Esophagus (tissue), 2 donors: ENCODE data around the gene SKP2. TPM values are rescaled to one million over a fixed set of nuclear protein-coding genes. Genes with fewer than 3 reads are reported as not detected.

ENCODE experiments used
- H3K27ac ChIP-seq, 2 donors: one replicate each; pipeline ENCODE4 v1.5.1; 2013; ENCODE audit warnings: low read depth in 2 of 2, mild to moderate bottlenecking in 2 of 2, inconsistent platforms in 1 of 2, low read length in 1 of 2, moderate library complexity in 1 of 2
- H3K27me3 ChIP-seq, 2 donors: one replicate each; pipeline ENCODE4 v1.6.1; 2013; ENCODE audit warnings: low read length in 2 of 2, control low read depth in 1 of 2, mild to moderate bottlenecking in 1 of 2; ENCODE audit not compliant: insufficient read depth in 2 of 2, control insufficient read depth in 1 of 2
- H3K36me3 ChIP-seq, 2 donors: one replicate each; pipeline ENCODE4 v1.6.1; 2013; ENCODE audit warnings: low read length in 1 of 2; ENCODE audit not compliant: control insufficient read depth in 2 of 2, insufficient read depth in 2 of 2
- H3K4me1 ChIP-seq, 2 donors: one replicate each; pipeline ENCODE4 v1.6.1; 2013; ENCODE audit warnings: low read length in 1 of 2; ENCODE audit not compliant: control insufficient read depth in 2 of 2, insufficient read depth in 2 of 2
- H3K4me3 ChIP-seq, 2 donors: one replicate each; pipeline ENCODE4 v1.5.1; 2013; ENCODE audit warnings: low read length in 2 of 2, mild to moderate bottlenecking in 2 of 2, low read depth in 1 of 2, moderate library complexity in 1 of 2
- H3K9me3 ChIP-seq, 2 donors: one replicate each; pipeline ENCODE4 v1.6.1; 2013; ENCODE audit warnings: mild to moderate bottlenecking in 2 of 2, low read depth in 1 of 2, low read length in 1 of 2, moderate library complexity in 1 of 2; ENCODE audit not compliant: control insufficient read depth in 2 of 2, insufficient read depth in 1 of 2
- WGBS, 2 donors: extraction: QIAGEN DNeasy Blood & Tissue Kit; methylation state at CpG; one replicate each; pipeline ENCODE4 v1.1.7; 2013; 5-methylcytosine and 5-hydroxymethylcytosine counted together
- polyA plus RNA-seq, 2 donors: library from polyadenylated mRNA; stranded (reverse); fragments of 200-250 nt; gene quantifications; one replicate each; pipeline ENCODE4 v1.2.3, GENCODE V29; 2013
- donor health status: healthy with polysubstance abuse.
- donor health status: Bipolar disorder and iron deficiency.

SKP2 gene
- polyA plus RNA-seq, 2 donors, result 5.1 to 7.5 TPM

DNA sequence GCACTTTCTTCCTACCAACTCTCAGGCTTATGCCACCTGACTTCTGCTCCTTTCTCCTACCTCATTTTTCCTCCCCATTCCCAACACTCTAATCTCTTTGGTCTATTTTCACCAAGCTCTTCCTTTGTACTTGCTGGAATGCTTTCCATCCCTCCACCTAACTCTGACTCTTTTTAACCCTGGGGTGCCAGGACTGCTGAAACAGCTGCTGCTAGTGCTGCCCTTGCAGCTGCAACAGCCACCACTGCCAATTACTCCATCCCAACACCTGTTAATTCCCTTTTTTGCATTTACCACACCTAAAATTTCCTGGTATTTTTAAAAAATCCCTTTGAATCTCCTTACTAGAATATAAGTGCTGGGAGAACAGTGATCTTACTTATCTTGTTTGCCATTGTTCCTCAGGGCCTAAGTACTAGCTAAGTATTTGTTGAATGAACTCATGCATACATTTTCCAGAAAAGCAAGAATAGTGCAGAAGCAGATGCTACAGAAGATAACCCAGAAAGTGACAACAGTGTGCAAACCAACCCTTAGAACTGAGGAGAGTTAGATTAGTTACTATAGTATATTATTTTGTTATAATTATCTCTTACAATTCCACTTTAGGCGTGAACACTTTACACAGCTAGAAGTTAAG lies 78.4 kb downstream of the SKP2 start:
- H3K4me3 ChIP-seq, result no peak overlapping the region
- WGBS, 2 donors, result 93 to 98% methylated on average over 1 of the region's 1 CpG
- no peaks in the 10 kb centered on the region for H3K9me3 ChIP-seq
- no peaks in the 10 kb centered on the region for H3K27me3 ChIP-seq
- H3K27ac ChIP-seq, result no peak overlapping the region
- H3K4me1 ChIP-seq, result no peaks in the 10 kb centered on the region
- H3K36me3 ChIP-seq, result no peaks in the 10 kb centered on the region

DNA sequence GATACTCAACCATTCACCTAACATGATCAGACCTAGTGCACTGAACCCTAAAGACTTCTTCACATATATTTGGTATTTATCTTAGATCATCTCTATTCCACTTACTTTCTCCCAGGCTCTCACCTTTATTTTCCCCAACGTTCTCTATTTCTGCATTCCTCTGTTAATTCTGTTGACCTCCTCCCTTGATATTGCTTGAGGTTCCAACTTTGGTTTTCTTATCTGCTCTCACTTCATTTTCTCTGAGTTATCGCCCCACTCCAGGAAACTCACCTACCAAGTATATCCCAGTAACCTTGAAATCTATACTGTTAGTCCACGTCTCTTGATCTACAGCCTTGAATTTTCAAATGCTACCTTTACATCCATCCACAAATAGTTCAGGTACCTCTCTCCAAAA lies 80.6 kb downstream of the SKP2 start:
- no peak overlapping the region for H3K27ac ChIP-seq
- no peaks in the 10 kb centered on the region for H3K9me3 ChIP-seq
- 74 to 90% methylated on average over 3 of the region's 3 CpGs for WGBS, 2 donors

More for the DNA sequence above, 80.6 kb downstream of the SKP2 start:
- Histone ChIP-seq H3K36me3 (no peaks in the 10 kb centered on the region), H3K4me1 (no peaks in the 10 kb centered on the region), H3K4me3 (no peak overlapping the region), H3K27me3 (no peaks in the 10 kb centered on the region)

Other genes starting within 250 kb of the SKP2 start
- gene CAPSL, start 213.5 kb upstream of the SKP2 start, polyA plus RNA-seq, result not detected
- under 1 TPM; 0.02 TPM for gene UGT3A1, start 160.7 kb upstream of the SKP2 start, polyA plus RNA-seq
- gene UGT3A2, start 85.2 kb upstream of the SKP2 start, polyA plus RNA-seq, result under 1 TPM in 1 of 2 donors, not detected in 1; 0.02 TPM
- gene LMBRD2, start 224 bp upstream of the SKP2 start, polyA plus RNA-seq, result 1 to 10 TPM; 1.3 to 2.3 TPM
- gene NADK2, start 89.8 kb downstream of the SKP2 start, polyA plus RNA-seq, result 1 to 10 TPM; 5.0 to 6.2 TPM
- under 1 TPM; 0.02 to 0.07 TPM for gene RANBP3L, start 149.8 kb downstream of the SKP2 start, polyA plus RNA-seq